Fibroblast of the conjunctiva (primary cell): ENCODE measurements around the gene MBP.
"Not testable (repeated sequence)": the region's sequence is repeated elsewhere in the genome, so short reads cannot be mapped to it uniquely, and the experiment has no call there.

Experiments used
- DNase-seq: peaks from one replicate; pipeline ENCODE4 v3.0.0-alpha.2; 2010; ENCODE audit warnings: low read depth

MBP gene

GRCh38 chr18:77022116-77022515, 110.5 kb downstream of the MBP start:
- no peak for DNase-seq

GRCh38 chr18:77021478-77021877, 111.1 kb downstream of the MBP start:
- not testable (repeated sequence) for DNase-seq

GRCh38 chr18:77021075-77021474, 111.5 kb downstream of the MBP start:
- no peak for DNase-seq

- DNase-seq = no peak
These were observed 112.0 kb downstream of the MBP start for GRCh38 chr18:77020561-77020960.

- DNase-seq = no peak
These were observed 112.9 kb downstream of the MBP start for GRCh38 chr18:77019641-77020040.

GRCh38 chr18:77018650-77019049, 113.9 kb downstream of the MBP start:
- not testable (repeated sequence) for DNase-seq

- DNase-seq = no peak
These were observed 115.2 kb downstream of the MBP start for GRCh38 chr18:77017355-77017754.

GRCh38 chr18:77016936-77017335, 115.6 kb downstream of the MBP start:
- no peak for DNase-seq

- DNase-seq = no peak
These were observed 116.5 kb downstream of the MBP start for GRCh38 chr18:77015771-77016710.

GRCh38 chr18:77015169-77015568, 117.4 kb downstream of the MBP start:
- no peak for DNase-seq

GRCh38 chr18:77014538-77014937, 118.0 kb downstream of the MBP start:
- no peak for DNase-seq

GRCh38 chr18:77013811-77014521, 118.6 kb downstream of the MBP start:
- DNase-seq = no peak

GRCh38 chr18:77012806-77013541, 119.6 kb downstream of the MBP start:
- no peak for DNase-seq

GRCh38 chr18:77012120-77012519, 120.5 kb downstream of the MBP start:
- no peak for DNase-seq

GRCh38 chr18:77009675-77010074, 122.9 kb downstream of the MBP start:
- DNase-seq = no peak

- DNase-seq = no peak
These were observed 123.8 kb downstream of the MBP start for GRCh38 chr18:77008576-77009315.

- no peak for DNase-seq
These were observed 124.6 kb downstream of the MBP start for GRCh38 chr18:77008006-77008405.

GRCh38 chr18:77007251-77007650, 125.3 kb downstream of the MBP start:
- DNase-seq = no peak

GRCh38 chr18:77006305-77007175, 126.0 kb downstream of the MBP start:
- no peak for DNase-seq

- DNase-seq = no peak
These were observed 126.9 kb downstream of the MBP start for GRCh38 chr18:77005651-77006195.
